Spinal cord (tissue), 10 donors: Measurements from ENCODE around the gene TSC22D4. TPM values are rescaled to one million over a fixed set of nuclear protein-coding genes. Genes with fewer than 3 reads are reported as not detected.

Experiments
- DNase-seq, 6 donors: peaks; one replicate each; pipeline versions ENCODE4 v3.0.0 to v3.0.0-alpha.2; 2013 to 2015; ENCODE audit warnings: low spot score in 6 of 6, low read depth in 4 of 6
- H3K27ac ChIP-seq: one replicate; pipeline ENCODE4 v1.5.1; 2013; ENCODE audit warnings: low read depth, low read length, control low read depth
- H3K27me3 ChIP-seq: one replicate; pipeline ENCODE4 v1.6.1; 2013; ENCODE audit warnings: low read length; ENCODE audit not compliant: control insufficient read depth, insufficient read depth
- H3K36me3 ChIP-seq: one replicate; pipeline ENCODE4 v1.6.1; 2013; ENCODE audit warnings: low read length; ENCODE audit not compliant: control insufficient read depth, insufficient read depth
- H3K4me1 ChIP-seq: one replicate; pipeline ENCODE4 v1.6.1; 2013; ENCODE audit warnings: low read length; ENCODE audit not compliant: control insufficient read depth, insufficient read depth
- H3K4me3 ChIP-seq: one replicate; pipeline ENCODE4 v1.5.1; 2013; ENCODE audit warnings: low read depth, low read length, control low read depth
- H3K9me3 ChIP-seq: one replicate; pipeline ENCODE4 v1.6.1; 2013; ENCODE audit warnings: low read length; ENCODE audit not compliant: control insufficient read depth, insufficient read depth
- WGBS: methylation state at CpG from one replicate; pipeline ENCODE4 v1.1.5; 2013; ENCODE audit warnings: missing lambda C conversion rate; ENCODE audit not compliant: insufficient coverage; 5-methylcytosine and 5-hydroxymethylcytosine counted together
- polyA plus RNA-seq, 2 donors: library from polyadenylated mRNA; unstranded; fragments of 120-200 nt; gene quantifications; one replicate each; pipeline ENCODE4 v1.2.1, GENCODE V29; 2013; ENCODE audit not compliant: insufficient read length in 2 of 2
- total RNA-seq, 2 donors: library from RNA; depleted of rRNA in 1 of 2; stranded (reverse); fragments of 120-200 nt in 1 of 2; fragments of >200 nt in 1 of 2; gene quantifications; one replicate each; pipeline versions ENCODE4 v1.2.3 to v1.2.4, GENCODE V29; 2013 to 2014
- donor health status: healthy.

Gene TSC22D4
- total and polyA plus RNA-seq, 4 donors: 67.4 to 376 (median 233) TPM

DNA sequence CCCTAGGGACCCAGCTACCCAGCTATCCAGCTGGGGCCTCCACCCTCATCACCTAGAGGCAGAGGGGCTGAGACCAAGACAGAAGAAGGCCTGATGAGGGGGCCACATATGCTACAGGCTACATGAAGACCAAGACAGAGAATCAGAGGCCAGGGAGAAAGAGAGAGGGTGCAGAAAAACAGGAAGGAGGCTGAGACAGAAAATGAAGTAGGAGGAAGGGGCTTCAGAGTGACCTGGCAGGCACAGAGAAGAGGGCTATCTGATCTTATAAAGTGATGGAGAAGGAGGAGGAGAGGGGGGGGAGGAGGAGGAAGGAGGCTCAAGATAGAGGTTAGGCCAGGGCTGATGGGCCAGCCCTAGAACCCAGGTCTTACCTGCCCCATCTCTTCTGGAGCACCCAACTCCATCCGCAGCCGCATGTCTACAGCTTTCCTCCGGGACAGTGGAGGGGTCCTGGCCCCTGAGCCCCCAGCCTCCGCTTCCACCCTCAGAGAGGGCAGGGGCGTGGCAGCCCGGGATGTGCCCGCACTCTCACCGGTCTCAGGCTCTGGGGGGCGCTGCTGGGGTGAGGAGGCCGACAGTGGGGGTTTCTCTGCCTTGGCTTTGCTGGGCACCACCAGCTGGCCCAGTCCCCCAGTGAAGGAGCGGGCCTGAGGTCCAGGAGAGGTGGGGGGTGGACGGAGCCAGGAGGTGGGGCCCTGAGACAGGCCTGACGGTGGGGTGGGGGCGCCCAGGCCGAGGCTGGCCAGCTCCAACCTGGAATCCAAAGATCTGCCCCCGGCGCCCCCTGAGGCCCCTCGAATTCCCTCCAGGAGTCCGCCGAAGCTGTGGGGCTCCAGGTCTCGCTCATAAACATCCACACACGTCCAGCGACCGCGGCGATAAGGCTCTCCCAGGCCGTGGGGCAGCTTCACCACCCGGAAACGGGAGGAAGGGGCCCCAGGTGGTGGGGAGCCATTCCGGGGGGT lies 1.8 kb downstream of the TSC22D4 start:
- H3K27ac ChIP-seq: peak overlapping the region; percentile 40
- H3K4me1 ChIP-seq: peaks cover 60% of the 10 kb centered on the region
- peak overlapping the region; percentile 97 for H3K4me3 ChIP-seq
- peaks cover 54% of the 10 kb centered on the region for H3K36me3 ChIP-seq
- H3K9me3 ChIP-seq: no peaks in the 10 kb centered on the region
- DNase-seq: no peak
- H3K27me3 ChIP-seq: no peaks in the 10 kb centered on the region
- WGBS: 13% methylated on average over 22 of the region's 30 CpGs

DNA sequence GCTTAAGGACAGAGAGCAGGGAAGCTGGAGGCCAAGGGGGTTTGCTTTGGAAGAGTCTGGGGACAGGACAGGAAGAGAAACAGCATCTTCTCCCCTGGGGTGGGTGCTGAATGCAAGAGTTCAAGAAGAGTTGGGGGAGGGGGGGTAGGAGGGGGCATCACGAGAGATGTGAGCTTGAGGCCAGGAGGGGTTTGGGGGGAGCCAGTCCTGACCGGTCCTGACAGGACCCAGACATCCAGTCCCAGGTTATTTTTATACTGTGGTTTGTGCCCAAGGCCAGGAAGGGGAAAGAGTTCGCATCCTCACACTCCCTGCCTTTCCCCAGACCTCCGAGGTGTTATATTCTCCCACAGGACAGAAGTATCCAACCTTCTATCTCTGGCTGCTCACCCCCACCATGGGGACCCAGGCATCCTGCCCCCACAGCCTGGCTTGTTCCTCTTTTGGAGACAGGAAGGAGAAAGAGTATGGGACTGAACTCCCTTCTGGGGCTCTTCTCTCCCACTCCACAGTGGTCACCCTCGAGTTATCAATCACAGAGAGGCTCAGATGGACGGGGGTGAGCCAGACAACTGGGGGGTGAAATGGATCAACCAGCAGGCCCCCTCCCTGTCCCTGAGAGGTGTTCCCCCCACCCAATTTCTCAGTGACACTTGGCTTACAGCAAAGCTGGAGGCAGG lies 2.8 kb downstream of the TSC22D4 start:
- no peak for DNase-seq
- 20% methylated on average over 1 of the region's 6 CpGs for WGBS
- H3K4me3 ChIP-seq: peak overlapping the region; percentile 2

DNA sequence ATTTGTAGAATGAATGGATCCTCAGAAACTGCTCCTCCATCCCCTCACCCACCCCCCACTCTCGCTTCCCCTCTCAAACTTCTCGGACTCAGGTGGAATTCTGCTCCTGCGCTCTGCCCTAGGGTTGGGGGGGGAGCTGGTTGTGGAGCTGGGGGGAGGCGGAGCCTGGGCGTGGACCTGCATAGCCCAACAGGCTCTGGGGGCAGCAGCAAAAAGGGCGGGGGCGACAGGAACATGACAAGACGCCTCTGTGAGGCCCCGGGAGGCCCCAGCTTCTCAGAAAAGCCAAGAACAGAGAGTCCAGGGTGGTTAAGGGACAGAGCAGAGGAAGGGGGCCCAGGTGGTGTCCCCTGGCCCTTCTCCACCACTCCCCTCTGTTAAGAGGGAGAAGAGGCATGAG lies 3.5 kb downstream of the TSC22D4 start:
- Histone ChIP-seq H3K4me3 (no peak overlapping the region), H3K27me3 (no peaks in the 10 kb centered on the region), H3K27ac (peak overlapping the region; percentile 43), H3K4me1 (peaks cover 60% of the 10 kb centered on the region), H3K36me3 (peaks cover 61% of the 10 kb centered on the region), H3K9me3 (no peaks in the 10 kb centered on the region)
- DNase-seq: no peak
- WGBS: 33% methylated on average over 6 of the region's 9 CpGs

More for the DNA sequence above, 2.8 kb downstream of the TSC22D4 start:
- Histone ChIP-seq H3K27ac (peak overlapping the region; percentile 43), H3K9me3 (no peaks in the 10 kb centered on the region), H3K27me3 (no peaks in the 10 kb centered on the region), H3K4me1 (peaks cover 60% of the 10 kb centered on the region), H3K36me3 (peaks cover 61% of the 10 kb centered on the region)

DNA sequence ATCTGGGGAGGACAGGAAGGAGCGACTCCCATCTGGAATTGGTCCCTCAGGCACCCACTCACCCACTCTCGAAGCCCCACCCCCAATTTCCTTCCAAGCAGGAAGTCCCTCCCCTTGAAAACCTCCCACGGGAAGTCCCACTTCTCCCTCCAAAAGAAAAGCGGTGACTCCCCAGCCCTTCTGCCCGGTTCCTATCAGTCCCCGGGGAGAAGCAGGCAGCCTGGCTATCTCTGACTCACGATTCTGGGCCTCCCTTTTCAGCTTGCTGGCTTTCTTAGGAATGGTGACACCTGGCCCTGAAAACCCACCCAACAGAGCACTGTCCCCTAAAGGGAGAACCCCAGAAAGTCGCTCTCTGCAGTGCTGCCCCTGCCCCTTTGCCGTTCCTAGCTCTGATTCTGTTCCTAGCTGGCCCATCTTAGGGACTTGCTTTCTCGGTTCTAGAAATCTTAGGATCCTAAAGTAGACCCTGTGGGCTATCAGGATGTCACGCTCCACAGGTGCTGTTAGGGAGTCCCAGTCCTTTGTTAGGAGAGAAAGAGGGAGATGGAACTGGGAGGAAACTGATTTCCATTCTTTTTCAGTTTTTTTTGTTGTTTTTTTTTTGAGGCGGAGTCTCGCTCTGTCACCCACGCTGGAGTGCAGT lies 6.0 kb downstream of the TSC22D4 start:
- H3K27ac ChIP-seq: no peak overlapping the region
- peaks cover 66% of the 10 kb centered on the region for H3K36me3 ChIP-seq
- no peak for DNase-seq
- no peak overlapping the region for H3K4me3 ChIP-seq
- peaks cover 65% of the 10 kb centered on the region for H3K4me1 ChIP-seq
- no peaks in the 10 kb centered on the region for H3K9me3 ChIP-seq
- 68% methylated on average over 14 of the region's 14 CpGs for WGBS
- no peaks in the 10 kb centered on the region for H3K27me3 ChIP-seq

DNA sequence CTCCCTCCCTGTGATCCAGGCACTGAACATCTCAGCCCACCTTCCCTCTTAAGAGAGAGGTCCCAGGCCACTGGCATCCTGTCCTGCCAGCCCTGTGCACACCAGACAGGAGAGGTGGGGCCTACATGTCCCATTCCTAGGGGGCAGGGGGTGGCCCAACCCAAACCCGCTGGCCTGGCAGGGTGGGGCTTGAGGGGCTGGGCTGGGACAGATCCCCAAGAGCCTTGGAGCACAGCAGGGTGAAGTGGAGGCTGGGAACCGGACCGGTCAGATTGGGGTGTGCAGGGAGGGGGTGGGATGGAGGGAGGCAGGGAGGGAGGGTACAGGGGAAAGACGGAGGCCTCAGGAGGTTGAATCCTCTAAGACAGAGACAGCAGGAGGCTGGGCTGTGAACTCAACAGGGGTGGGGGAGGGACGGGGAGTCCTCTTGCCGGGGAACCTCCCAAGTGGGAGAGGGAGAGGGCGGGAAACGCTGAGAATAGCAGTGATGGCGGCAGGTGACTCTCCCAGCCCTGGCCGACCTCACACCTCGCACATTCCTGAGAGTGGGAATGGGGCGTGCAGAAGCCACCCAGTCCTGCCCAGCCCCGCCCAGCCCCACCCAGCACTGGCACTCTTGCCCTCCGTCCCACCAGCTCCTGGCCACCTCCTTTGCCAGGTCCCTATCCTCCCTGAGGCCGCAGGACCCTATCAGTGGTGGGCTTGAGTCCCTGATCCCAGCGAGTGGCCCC lies 6.7 kb downstream of the TSC22D4 start:
- WGBS: 61% methylated on average over 14 of the region's 16 CpGs
- no peak for DNase-seq
- Histone ChIP-seq H3K9me3 (no peaks in the 10 kb centered on the region), H3K36me3 (peaks cover 69% of the 10 kb centered on the region), H3K4me1 (peaks cover 64% of the 10 kb centered on the region), H3K27ac (no peak overlapping the region), H3K27me3 (no peaks in the 10 kb centered on the region), H3K4me3 (no peak overlapping the region)

DNA sequence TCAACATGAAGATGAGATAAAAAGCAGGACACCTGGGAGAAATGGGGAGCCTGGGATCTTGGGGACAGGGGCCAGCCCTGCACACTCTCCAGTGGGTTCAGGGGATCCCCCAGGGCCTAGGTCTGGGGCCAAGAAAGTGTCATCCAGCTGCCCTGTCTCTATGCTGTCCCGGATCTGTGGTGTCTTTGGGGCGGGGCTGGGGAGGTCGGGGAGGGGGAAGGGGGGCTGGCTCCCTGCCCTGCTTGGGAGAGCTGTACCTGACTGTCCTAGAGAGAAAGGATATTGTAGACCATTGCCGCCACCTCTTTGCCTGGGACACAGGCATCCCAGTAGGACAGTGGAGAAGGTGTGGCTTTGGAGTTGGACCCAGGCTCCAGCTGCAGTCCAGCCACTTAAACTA lies 8.0 kb downstream of the TSC22D4 start:
- Histone ChIP-seq H3K4me3 (no peak overlapping the region), H3K27me3 (no peaks in the 10 kb centered on the region), H3K27ac (no peak overlapping the region), H3K9me3 (no peaks in the 10 kb centered on the region), H3K4me1 (peaks cover 61% of the 10 kb centered on the region), H3K36me3 (peaks cover 66% of the 10 kb centered on the region)
- 73% methylated on average over 4 of the region's 4 CpGs for WGBS
- no peak for DNase-seq

DNA sequence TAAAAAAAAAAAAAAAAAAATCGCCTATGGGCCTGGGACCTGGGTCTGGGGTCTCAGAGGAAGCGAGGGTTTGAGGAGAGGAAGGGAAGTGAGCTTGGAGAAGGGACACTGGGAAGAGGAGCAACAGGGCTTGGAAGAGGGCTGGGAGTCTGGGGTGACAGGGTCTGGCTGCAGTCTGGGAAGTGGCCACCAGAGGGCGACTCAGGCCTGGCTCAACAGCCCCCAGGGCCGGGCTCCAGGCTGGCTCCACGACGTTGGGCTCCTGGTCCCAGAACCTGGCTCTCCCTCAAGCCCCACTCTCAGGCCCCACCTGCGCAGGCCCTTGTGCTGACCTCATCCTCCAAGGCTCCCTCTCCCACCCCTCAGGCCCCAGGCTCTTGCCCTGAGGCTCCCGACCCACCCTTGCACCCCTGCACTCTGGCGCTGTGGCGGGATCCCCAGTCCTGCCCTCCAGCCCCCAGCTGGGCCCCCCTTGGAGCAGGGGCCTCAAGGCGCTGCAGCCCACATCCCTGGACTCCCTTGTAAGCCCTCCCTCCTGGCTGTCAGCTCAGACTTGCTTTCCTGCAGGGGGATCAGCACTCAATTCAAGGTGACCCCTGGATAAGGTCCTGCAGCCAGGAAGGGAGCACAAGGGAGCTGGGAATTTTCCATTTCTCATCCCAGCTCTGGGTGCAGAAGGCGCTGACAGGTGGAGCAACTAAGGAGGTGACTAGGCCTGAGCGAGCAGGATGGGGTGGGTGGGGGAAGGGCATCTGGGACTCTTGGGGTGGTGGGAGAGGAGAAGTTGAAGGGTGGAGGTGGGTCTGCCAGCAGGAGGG lies 9.6 kb downstream of the TSC22D4 start:
- Histone ChIP-seq H3K27ac (no peak overlapping the region), H3K4me3 (no peak overlapping the region), H3K4me1 (peaks cover 63% of the 10 kb centered on the region), H3K27me3 (no peaks in the 10 kb centered on the region), H3K9me3 (no peaks in the 10 kb centered on the region), H3K36me3 (peaks cover 64% of the 10 kb centered on the region)
- DNase-seq: peak in 2 of 6 donors; percentile 91 to 92
- 29% methylated on average over 13 of the region's 13 CpGs for WGBS

DNA sequence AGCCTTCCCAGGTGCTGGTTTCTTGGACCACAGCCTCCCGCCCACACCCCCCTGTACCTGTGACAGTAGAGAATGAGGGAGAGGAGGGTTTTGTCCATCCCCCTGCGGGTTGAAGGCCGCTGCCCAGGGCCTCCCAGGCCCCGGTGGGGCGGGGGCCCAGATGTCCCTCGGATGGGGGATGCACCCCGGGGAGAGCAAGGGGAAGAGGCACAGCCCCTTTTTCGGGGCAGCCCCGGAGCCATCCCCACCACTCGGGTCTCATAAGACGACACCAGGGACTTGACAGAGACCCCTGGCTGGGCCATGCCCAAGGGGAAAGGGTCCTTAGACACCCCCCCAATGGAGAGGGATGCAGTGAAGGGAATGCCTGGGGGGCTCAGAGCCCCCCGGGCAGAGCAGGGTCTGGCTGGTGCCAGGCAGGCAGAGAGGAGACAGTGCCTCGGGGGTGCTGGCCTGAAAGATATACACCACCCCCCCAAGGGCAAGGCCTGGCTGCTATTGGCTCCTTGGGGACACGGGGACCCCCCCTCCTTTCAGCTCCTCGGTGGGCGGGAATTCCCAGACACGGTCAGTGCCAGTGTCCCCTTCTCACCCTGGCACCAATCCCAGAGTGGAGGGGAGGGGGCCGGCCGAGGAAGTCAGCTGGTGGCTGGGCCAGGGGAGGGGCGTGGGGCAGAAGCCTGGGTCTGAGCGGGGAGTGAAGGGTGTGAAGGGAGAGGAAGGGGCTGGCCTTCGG lies 11.2 kb downstream of the TSC22D4 start:
- peaks cover 65% of the 10 kb centered on the region for H3K4me1 ChIP-seq
- H3K27me3 ChIP-seq: no peaks in the 10 kb centered on the region
- H3K36me3 ChIP-seq: peaks cover 59% of the 10 kb centered on the region
- H3K4me3 ChIP-seq: peak overlapping the region; percentile 70
- peak in 5 of 6 donors; percentile 79 to 96 (median 86) for DNase-seq
- 55% methylated on average over 8 of the region's 22 CpGs for WGBS
- H3K27ac ChIP-seq: peak overlapping the region; percentile 94
- no peaks in the 10 kb centered on the region for H3K9me3 ChIP-seq
